ENCODE measurements around the gene CLEC2L.

DNA sequence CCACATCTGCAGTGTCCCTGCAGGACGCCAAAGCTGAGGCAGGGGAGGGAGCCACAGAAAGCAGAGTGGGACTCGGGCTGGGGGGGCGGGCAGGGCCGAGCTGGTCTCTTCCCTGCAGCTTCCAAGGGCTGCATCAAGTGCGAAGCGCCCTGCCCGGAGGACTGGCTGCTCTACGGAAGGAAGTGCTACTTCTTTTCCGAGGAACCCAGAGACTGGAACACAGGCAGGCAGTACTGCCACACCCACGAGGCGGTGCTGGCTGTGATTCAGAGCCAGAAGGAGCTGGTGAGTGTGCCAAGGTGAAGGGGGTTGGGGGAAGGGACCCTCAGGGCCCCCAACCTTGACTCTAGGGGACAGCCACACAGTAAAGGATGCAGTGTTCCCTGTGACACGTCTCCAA, 16.7 kb downstream of the CLEC2L start:
- no peak for TF ChIP-seq CTCF (IDR thresholded peaks at IDR 0.05)
- no peak for TF ChIP-seq USF1 (IDR thresholded peaks at IDR 0.05; ENCODE audit: borderline replicate concordance, low read depth)
- TF ChIP-seq, protein P1, sequence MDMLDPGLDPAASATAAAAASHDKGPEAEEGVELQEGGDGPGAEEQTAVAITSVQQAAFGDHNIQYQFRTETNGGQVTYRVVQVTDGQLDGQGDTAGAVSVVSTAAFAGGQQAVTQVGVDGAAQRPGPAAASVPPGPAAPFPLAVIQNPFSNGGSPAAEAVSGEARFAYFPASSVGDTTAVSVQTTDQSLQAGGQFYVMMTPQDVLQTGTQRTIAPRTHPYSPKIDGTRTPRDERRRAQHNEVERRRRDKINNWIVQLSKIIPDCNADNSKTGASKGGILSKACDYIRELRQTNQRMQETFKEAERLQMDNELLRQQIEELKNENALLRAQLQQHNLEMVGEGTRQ (IDR thresholded peaks at IDR 0.05; ENCODE audit: borderline replicate concordance, low read depth, low read length) = no peak
- TF ChIP-seq FOXJ3 (CRISPR knock-in tag; IDR thresholded peaks at IDR 0.05) = no peak
- no peak for TF ChIP-seq GABPA (IDR thresholded peaks at IDR 0.05; ENCODE audit: low read depth)
- TF ChIP-seq, protein P2, sequence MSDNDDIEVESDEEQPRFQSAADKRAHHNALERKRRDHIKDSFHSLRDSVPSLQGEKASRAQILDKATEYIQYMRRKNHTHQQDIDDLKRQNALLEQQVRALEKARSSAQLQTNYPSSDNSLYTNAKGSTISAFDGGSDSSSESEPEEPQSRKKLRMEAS (IDR thresholded peaks at IDR 0.05; ENCODE audit: low read depth) = no peak
- TF ChIP-seq, protein P3, sequence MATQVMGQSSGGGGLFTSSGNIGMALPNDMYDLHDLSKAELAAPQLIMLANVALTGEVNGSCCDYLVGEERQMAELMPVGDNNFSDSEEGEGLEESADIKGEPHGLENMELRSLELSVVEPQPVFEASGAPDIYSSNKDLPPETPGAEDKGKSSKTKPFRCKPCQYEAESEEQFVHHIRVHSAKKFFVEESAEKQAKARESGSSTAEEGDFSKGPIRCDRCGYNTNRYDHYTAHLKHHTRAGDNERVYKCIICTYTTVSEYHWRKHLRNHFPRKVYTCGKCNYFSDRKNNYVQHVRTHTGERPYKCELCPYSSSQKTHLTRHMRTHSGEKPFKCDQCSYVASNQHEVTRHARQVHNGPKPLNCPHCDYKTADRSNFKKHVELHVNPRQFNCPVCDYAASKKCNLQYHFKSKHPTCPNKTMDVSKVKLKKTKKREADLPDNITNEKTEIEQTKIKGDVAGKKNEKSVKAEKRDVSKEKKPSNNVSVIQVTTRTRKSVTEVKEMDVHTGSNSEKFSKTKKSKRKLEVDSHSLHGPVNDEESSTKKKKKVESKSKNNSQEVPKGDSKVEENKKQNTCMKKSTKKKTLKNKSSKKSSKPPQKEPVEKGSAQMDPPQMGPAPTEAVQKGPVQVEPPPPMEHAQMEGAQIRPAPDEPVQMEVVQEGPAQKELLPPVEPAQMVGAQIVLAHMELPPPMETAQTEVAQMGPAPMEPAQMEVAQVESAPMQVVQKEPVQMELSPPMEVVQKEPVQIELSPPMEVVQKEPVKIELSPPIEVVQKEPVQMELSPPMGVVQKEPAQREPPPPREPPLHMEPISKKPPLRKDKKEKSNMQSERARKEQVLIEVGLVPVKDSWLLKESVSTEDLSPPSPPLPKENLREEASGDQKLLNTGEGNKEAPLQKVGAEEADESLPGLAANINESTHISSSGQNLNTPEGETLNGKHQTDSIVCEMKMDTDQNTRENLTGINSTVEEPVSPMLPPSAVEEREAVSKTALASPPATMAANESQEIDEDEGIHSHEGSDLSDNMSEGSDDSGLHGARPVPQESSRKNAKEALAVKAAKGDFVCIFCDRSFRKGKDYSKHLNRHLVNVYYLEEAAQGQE (IDR thresholded peaks at IDR 0.05; ENCODE audit: low read depth, low read length) = no peak
- no peak for TF ChIP-seq JUND (IDR thresholded peaks at IDR 0.05)
- TF ChIP-seq YY1 (IDR thresholded peaks at IDR 0.05; ENCODE audit: low read depth) = no peak
- TF ChIP-seq EZH2phosphoT487 (IDR thresholded peaks at IDR 0.05; ENCODE audit: borderline replicate concordance, low read depth) = no peak
- no peak for TF ChIP-seq NFIC (IDR thresholded peaks at IDR 0.05; ENCODE audit: borderline replicate concordance)
- TF ChIP-seq, protein P4, sequence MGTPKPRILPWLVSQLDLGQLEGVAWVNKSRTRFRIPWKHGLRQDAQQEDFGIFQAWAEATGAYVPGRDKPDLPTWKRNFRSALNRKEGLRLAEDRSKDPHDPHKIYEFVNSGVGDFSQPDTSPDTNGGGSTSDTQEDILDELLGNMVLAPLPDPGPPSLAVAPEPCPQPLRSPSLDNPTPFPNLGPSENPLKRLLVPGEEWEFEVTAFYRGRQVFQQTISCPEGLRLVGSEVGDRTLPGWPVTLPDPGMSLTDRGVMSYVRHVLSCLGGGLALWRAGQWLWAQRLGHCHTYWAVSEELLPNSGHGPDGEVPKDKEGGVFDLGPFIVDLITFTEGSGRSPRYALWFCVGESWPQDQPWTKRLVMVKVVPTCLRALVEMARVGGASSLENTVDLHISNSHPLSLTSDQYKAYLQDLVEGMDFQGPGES (IDR thresholded peaks at IDR 0.05; ENCODE audit: low read depth, low read length) = no peak
